GM19372 (cell line): ENCODE data around the gene CPT1C.

Experiments
- ATAC-seq: cut with Tn5 transposase; IDR thresholded peaks from one replicate; pipeline ENCODE4 v1.9.1; 2021; ENCODE audit warnings: mild to moderate bottlenecking, low read depth, moderate library complexity; ENCODE audit not compliant: unreplicated experiment

CPT1C gene

DNA sequence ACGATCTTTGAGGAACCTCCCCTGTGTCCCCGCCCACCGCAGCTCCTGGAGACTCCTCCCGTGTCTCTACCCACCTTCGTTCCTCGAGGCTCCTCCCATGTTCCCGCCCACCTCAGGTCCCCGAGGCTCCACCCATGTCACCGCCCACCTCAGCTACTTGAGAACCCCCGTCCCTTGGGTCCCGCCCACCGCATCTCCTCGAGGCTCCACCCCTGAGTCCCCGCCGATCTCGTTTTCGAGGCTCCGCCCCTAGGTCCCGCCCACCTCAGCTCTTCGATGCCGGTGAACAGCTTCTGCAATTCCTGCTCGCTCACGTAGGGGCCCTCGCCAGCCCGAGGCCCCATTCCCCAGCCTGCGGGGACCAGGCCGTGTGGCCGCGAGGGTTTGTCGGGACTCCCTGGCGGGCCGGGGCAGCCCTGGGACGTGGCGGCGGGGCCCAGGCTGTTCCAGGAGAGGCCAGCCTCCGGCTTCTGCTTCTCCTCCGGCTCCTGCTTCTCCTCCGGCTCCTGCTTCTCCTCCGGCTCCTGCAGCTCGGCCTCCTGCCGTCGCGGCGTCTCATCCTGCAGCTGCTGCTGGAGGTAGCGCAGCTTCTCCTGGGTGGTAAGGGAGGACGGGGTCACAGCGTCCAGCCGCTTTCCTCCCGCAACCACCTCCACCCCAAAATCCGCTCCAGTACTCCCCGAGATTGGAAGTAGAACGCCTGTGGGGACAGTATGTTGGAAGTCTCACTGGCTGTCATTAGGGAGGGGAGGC lies 55.5 kb downstream of the CPT1C start:
- ATAC-seq = no peak

DNA sequence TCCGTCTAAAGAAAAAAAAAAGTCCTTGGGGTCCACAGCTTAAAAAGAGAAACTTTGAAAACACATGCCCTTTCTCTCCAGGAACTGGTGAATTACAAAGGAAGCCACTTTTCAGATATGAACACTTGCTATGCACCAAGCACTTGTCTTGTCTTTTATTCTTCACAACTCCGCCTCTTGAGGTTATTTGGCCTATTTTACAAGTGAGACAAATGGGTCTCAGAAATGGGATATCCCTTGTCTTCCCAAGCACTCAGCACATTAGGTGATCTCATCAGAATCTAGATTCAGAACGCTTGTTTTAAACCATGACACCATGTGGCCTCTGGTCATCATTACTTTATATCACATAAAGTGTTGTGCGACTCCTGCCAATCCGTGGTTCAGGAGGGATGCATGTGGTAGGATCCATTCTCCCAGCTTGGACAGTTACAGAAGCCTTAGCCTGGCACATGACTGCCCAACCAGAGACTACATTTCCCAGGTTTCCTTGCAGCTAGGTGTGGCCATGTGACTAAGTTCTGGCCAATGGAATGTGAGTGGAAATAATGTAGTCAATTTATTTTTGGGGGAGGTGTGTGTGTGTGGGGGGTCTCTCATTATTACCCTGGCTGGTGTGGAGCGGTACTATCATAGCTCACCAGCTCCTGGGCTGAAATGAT lies 58.3 kb downstream of the CPT1C start:
- no peak for ATAC-seq

DNA sequence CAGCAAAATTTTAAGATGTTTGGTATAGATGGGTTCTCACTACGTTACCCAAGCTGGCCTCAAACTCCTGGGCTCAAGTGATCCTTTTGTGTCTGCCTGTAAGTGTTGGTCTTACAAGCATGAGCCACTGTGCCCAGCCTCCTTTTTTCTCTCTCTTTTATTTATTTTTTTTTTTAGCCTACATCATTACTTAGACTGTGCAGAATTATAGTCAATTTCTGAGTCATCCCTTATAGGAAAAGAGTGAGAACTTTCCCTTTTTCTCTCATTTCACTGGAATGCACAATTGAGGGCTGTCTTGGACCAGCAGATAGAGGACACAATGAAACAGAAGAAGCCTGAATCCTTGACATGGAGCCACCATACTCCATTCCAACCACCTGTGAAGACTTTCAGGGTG lies 58.9 kb downstream of the CPT1C start:
- ATAC-seq = no peak

DNA sequence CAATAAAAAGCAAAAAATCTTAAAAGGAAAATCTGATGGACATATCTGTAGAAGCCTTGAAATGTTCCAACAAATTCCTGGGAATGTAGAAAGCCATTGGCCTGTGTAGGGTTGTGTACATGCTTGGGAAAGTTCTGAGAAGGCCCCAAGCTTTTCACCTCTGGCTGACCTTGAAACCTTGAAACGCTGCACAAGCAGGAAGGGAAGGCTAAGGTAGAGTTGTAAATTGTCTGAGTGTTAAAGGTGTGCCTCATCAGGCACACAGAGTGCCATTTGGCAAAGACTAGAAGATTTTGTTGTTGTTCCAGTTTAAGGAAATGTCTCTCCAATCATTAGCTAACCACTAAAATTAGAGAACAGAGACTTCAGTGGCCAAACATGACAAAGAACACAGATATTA lies 61.8 kb downstream of the CPT1C start:
- ATAC-seq = no peak

DNA sequence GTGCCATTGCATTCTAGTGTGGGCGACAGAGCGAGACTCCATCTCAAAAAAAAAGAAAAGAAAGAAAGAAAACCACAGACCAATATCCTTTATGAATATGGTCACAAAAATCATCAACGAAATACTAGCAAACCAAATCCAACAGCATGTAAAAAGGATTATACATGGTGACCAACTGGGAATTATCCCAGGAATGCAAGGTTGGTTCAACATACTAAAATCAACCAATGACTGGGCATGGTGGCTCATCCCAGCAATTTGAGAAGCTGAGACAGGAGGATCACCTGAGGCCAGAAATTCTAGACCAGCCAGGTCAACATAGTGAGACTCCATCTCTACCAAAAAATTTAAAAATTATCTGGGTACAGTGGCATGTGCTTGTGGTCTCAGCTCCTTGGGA lies 65.0 kb downstream of the CPT1C start:
- ATAC-seq = no peak

DNA sequence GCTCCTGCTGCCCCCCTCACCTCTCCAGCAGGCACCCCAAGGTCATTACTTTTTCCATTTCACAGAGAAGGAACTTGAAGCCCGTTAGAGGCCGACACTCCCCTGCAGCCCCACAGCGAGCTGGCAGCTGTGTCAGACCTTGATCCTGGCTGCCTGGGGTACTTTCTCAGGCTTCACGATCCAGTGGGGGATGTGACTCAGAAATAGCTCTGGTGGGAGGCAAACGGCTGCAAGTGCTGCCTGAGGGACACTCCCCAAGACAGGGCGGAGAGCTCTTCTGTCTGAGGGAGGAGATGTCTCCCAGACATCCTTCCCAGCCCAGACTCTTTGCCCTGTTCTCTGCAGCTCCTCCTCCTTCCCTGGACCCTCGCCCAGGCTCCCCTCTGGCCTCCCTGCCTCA lies 67.4 kb downstream of the CPT1C start:
- no peak for ATAC-seq

DNA sequence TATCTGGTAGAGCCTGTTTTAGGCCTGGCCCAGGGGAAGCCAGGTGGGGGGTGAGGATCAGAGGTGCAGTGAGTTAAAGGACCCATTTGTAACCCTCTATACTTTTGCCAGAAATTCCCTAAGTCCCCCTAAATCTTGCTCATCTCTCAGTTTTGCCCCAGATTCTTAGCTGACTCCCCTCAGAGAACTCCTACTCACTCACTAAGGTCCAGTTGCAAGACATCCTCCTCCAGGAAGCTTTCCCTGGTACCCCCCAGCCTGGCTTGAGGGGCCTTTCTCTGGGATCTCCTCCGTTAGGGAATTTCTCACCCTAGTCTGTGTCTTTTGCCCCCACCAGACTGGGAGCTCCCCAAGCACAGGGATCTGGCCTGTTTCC lies 70.3 kb downstream of the CPT1C start:
- no peak for ATAC-seq

DNA sequence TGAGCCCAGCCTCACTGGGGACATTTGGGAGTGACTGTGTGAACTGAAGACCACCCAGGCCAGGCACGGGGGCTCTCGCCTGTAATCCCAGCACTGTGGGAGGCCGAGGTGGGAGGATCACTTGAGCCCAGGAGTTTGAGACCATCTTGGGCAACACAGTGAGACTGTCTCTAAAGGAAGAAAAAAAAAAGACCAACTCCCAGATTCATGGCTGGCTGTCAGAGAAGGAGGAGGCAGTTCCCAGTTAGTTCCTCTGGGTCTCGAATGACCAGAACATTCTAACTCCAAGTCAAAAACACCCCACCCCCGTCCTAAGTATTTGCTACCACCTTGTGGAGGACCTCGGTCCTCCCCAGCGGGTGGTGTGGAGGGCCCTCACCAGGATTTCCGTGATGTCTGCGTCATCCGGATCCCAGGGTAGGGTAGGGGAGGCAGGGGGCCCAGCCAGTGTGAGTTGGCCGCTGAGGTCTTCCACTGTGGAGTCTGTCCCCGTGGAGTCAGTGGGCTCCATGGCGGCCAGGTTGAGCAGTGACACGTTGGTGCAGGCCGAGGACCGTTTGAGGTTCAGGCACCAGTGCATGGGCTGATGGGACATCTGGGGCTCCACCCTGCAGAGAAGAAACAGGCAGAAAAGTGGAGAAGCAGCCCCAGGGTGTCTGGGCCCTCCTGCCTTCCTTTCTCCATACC lies 70.9 kb downstream of the CPT1C start:
- ATAC-seq = no peak

DNA sequence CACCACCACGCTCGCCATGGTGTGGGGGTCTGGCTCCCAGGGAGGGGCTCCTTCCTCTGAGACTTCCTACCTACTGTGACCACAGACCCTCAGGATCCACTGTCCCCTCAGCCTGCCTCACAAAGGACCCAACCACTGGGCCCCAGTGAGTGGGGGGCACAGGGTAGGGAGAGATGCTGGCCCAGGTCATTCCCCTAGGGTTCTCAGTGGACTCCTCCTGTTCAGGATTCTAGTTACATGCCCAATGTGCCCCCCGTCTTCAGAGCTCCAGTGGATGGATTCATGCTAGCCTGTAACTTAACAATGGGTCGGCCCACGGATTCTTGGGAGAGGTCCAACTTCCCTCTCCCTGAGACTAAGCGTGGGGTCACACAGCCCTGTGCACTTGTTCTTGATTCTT lies 72.3 kb downstream of the CPT1C start, which contains the start of gene TSKS:
TSS of gene TSKS (minus strand) at position 77 of the 400 bp plus-strand sequence. CDS start at position 18, 59 bp downstream.
- no peak for ATAC-seq
